GM19351 (cell line): ENCODE data around the gene DBR1.

Experiments
- ATAC-seq: cut with Tn5 transposase; IDR thresholded peaks from one replicate; pipeline ENCODE4 v1.9.1; 2021; ENCODE audit warnings: mild to moderate bottlenecking, moderate library complexity; ENCODE audit not compliant: unreplicated experiment

The DBR1 gene

DNA sequence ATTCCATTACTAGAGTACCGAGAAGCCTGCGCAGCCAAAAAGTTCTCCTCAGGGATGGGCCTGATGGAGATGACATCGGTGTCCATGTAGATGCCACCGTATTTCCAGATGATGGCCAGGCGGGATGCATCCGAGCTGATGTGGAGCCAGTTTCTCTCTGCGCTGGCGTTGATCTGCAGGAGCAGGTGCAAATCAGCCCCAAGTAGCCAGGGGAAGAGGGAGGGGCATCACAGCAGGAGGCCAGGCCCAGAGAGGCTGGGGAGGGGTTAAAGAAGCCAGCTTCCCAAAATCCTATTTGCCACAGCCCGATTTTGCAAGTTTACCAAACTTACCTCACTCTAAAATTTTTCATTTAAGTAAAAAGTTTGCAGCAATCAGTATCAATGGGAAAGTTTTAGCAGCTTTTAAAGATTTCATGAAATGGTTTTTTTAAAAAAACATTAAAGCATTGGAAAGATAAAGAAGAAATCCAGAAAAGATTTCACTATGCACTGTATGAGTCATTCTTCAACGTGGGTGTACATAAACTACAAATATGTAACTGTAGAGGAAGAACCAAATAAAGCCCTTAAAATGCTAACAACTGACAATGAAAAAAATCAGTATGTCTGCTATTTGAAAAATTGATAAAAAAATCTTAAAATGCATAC is 49.9 kb downstream of the DBR1 start:
- ATAC-seq: no peak

DNA sequence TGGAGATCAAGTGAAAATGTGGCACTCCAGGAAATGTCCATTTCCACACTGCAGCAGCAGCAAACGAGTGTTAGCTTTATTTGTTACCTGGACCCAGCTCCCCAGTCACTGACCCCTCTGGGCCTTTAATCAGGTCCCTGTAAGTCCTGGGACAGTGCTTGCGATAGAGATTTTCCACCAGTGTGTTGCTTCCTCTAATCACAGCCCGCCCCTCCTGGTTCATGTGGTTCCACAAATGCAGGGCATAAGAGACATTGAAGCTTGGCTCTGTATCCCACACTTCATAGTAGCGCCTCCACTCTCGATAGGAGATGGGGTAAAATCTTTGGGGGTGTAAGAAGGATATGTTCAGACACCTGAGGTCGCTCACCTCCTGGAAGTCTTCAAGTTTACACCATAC is 50.5 kb downstream of the DBR1 start:
- no peak for ATAC-seq

DNA sequence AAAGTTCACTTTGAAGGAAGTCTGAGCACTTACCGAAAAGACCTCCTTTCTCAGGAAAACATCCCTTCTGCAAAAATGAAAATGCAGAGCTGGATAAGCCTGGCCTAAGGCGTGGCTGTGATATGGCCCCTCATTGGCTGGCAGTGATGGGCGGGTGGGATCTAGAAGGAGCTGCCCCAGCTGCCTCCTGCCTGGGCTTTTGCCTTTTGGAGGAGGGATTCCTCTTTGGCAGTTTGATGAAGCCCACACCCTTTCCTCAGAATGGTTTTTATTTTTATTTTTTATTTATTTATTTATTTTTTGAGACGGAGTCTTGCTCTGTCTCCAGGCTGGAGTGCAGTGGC is 55.3 kb downstream of the DBR1 start:
- no peak for ATAC-seq

- ATAC-seq: peak; percentile 76
Measured at GRCh38 chr3:138118612-138119422, 55.9 kb downstream of the DBR1 start.

DNA sequence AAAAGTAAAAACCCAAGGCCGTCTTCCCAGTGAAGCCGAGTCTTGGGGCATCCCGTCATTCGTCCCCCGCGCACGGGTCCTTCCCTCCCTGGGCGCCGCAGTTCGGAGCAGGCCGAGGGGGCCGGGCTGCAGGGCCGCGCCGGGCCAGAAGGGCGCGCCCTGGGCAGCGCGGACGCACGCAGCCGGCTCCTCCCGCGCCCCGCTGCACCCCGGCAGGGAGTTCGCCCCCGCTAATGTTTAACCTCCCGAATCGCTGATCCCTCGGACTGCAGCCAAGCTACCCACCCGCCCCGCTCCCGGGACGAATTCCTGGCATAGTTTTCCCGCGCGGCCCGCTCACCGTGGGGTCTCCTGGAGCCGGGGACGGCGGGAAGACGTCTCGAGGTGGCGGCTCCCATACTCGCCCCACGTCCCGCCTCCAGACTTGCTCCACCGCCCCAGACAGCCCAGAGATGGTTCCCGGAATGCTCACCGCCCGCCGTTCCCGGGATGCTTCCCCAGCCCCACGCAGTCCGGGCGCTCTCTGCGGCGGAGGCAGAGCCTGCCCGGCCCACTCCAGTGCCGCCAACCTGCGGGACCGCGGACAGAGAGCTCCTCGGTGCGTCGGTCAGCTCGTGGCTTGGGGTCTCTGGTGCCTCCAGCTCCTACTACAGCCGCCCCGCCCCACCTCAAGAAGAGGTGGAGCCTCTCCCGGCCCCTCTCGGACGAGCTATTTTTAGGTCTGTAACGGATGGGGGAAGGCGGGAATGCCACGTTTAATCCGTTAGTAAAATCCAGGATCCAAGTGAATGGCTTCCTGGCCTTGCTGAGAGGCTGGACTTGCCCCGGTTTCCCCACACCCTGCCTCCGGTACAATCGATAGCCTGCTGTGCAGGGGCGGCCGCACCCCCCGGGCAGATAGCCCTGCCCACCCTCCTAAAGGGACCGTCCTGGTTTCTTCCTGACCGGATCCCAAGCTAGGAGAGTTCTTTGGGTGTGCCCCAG is 59.4 kb downstream of the DBR1 start, which contains the start of gene DZIP1L:
TSS of gene DZIP1L (minus strand) at position 621 of the 984 bp plus-strand sequence. CDS start 11,637 bp downstream, outside the sequence.
- ATAC-seq: peak; percentile 85

DNA sequence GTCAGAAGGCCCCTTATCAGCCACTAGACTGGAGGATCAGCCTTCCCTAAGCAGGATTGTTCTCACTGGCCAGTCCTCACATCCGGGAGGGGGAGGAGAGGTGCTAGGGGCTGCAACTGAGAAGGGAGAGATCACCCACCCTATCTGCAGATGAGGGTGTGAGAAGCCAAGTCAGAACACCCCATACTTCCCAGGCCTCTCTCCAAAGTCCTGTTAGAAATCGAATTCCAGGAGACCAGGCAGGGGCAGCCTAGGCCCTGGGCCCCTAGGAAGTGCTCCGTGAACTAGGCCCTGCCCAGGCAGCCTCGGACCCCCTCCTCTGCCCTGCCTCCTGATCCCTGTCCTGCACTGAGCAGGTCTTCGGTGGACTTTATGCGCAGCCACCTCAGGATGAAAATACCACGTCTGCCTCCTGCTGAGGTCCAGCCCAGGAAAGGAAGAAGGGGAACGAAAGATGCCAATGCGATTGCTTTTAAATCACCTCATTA is 60.2 kb downstream of the DBR1 start:
- no peak for ATAC-seq

- no peak for ATAC-seq
Measured at GRCh38 chr3:138113326-138113725, 61.4 kb downstream of the DBR1 start.

GRCh38 chr3:138112362-138112761 is 62.4 kb downstream of the DBR1 start:
- ATAC-seq: no peak
